Neural progenitor cell (in vitro differentiated cells): ENCODE measurements around the gene PLAGL1. TPM values are rescaled to one million over a fixed set of nuclear protein-coding genes. Genes with fewer than 3 reads are reported as not detected.

Experiments
- DNase-seq: peaks from one replicate; pipeline ENCODE4 v3.0.0-alpha.2; 2016; ENCODE audit warnings: low spot score
- H2AFZ ChIP-seq: fragments of 200-600 bp; sonication (generic); replicated peaks from 2 replicates; pipeline ENCODE4 v1.6.1; 2016; ENCODE audit warnings: antibody characterized with exemption
- H3F3A ChIP-seq: fragments of 200-600 bp; sonication (generic); 2 replicates; pipeline ENCODE4 v1.6.1; 2016; ENCODE audit warnings: antibody characterized with exemption, low read depth
- H3K27ac ChIP-seq: fragments of 200-600 bp; sonication (generic); 2 replicates; pipeline ENCODE4 v1.5.1; 2016; ENCODE audit warnings: mild to moderate bottlenecking
- H3K27me3 ChIP-seq: fragments of 200-600 bp; sonication (generic); 2 replicates; pipeline ENCODE4 v1.6.1; 2016; ENCODE audit warnings: mild to moderate bottlenecking, moderate library complexity
- H3K36me3 ChIP-seq: fragments of 200-600 bp; sonication (generic); 2 replicates; pipeline ENCODE4 v1.5.1; 2016
- H3K4me1 ChIP-seq: fragments of 200-600 bp; sonication (generic); 2 replicates; pipeline ENCODE4 v1.6.1; 2016; ENCODE audit warnings: mixed run types
- H3K4me2 ChIP-seq: fragments of 200-600 bp; sonication (generic); 2 replicates; pipeline ENCODE4 v1.6.1; 2016
- H3K4me3 ChIP-seq: fragments of 200-600 bp; sonication (generic); 2 replicates; pipeline ENCODE4 v1.5.1; 2016
- H3K79me2 ChIP-seq: fragments of 200-600 bp; sonication (generic); 2 replicates; pipeline ENCODE4 v1.6.1; 2016; ENCODE audit warnings: low read depth
- H3K9ac ChIP-seq: fragments of 200-600 bp; sonication (generic); 2 replicates; pipeline ENCODE4 v1.6.1; 2016
- H3K9me3 ChIP-seq: fragments of 200-600 bp; sonication (generic); 2 replicates; pipeline ENCODE4 v1.5.1; 2016; ENCODE audit warnings: low read depth
- H4K20me1 ChIP-seq: fragments of 200-600 bp; sonication (generic); 2 replicates; pipeline ENCODE4 v1.6.1; 2016; ENCODE audit warnings: low read depth
- H3K27ac Mint-ChIP-seq: 3 replicates; pipeline ENCODE4 v1.8.0; 2021; ENCODE audit warnings: mixed read lengths
- H3K27me3 Mint-ChIP-seq: 2 replicates; pipeline ENCODE4 v1.8.0; 2022; ENCODE audit warnings: low read depth, mild to moderate bottlenecking, inconsistent platforms, moderate library complexity, mixed read lengths; ENCODE audit not compliant: insufficient read depth
- H3K36me3 Mint-ChIP-seq: 3 replicates; pipeline ENCODE4 v1.8.0; 2021; ENCODE audit warnings: mixed read lengths
- H3K4me1 Mint-ChIP-seq: 3 replicates; pipeline ENCODE4 v1.8.0; 2021; ENCODE audit warnings: mixed read lengths
- H3K4me3 Mint-ChIP-seq: 3 replicates; pipeline ENCODE4 v1.8.0; 2021; ENCODE audit warnings: mild to moderate bottlenecking, moderate library complexity, mixed read lengths
- H3K9me3 Mint-ChIP-seq: 3 replicates; pipeline ENCODE4 v1.8.0; 2020; ENCODE audit warnings: mixed read lengths
- EZH2 ChIP-seq: fragments of 200-600 bp; sonication (generic); IDR thresholded peaks from 2 replicates; pipeline ENCODE4 v1.6.1; 2017; ENCODE audit warnings: antibody characterized with exemption, mild to moderate bottlenecking, moderate library complexity
- EZH2phosphoT487 ChIP-seq: fragments of 200-600 bp; sonication (generic); IDR thresholded peaks from 2 replicates; pipeline ENCODE4 v1.6.1; 2017; ENCODE audit warnings: antibody characterized with exemption
- total RNA-seq: library from RNA; depleted of rRNA; stranded (reverse); fragments of >200 nt; gene quantifications from 2 replicates; pipeline ENCODE4 v1.2.3, GENCODE V29; 2015; ENCODE audit warnings: low replicate concordance
- TF ChIP-seq, protein P1 (sequence below): fragments of 200-600 bp; sonication (generic); IDR thresholded peaks from 2 replicates; pipeline ENCODE4 v1.5.1; 2017; ENCODE audit warnings: antibody characterized with exemption, mild to moderate bottlenecking

Gene PLAGL1
- total RNA-seq, 1 donor from 2014 or later: 5.6 TPM

DNA sequence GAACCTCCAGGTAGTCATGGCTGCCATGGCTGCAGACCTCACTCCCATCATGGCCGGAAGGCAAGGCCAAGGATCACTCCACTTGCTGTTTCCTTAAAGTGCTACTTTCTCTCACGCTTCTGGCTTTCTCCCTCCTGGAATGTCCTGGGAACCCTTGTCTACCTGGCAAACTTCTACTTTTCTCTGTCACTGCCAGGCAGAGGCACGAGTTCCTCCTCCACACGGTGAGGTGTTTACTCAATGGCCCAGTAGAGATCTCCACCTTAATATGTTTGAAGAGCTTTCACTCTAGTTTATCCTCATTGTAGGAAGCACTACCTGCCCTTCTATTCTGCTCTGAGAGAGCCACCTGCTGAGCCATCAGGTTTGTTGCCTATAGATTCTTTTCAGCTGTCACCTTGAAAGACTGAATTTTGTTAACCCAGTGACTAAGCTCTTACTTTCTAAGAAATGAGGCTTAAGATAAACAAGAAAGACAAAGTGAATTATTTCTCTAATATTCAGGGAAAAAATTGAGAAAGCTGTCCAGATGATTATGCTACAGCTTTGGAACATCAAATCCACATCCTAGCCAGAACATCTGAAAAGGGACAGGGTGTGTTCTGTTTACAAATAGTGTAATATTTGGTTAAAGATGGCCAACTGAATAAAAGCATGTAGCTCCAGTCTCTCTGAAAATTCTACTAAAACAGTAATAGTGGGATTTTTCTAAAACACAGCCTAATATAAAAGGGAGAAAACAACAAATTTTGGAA is 54.9 kb downstream of the PLAGL1 start:
- H3K4me1 Mint-ChIP-seq: peaks cover 2% of the 10 kb centered on the region
- no peak overlapping the region for H3K4me3 ChIP-seq
- H3K9me3 ChIP-seq: no peaks in the 10 kb centered on the region
- TF ChIP-seq EZH2phosphoT487: no peak
- TF ChIP-seq EZH2: no peak
- TF ChIP-seq, protein P1, sequence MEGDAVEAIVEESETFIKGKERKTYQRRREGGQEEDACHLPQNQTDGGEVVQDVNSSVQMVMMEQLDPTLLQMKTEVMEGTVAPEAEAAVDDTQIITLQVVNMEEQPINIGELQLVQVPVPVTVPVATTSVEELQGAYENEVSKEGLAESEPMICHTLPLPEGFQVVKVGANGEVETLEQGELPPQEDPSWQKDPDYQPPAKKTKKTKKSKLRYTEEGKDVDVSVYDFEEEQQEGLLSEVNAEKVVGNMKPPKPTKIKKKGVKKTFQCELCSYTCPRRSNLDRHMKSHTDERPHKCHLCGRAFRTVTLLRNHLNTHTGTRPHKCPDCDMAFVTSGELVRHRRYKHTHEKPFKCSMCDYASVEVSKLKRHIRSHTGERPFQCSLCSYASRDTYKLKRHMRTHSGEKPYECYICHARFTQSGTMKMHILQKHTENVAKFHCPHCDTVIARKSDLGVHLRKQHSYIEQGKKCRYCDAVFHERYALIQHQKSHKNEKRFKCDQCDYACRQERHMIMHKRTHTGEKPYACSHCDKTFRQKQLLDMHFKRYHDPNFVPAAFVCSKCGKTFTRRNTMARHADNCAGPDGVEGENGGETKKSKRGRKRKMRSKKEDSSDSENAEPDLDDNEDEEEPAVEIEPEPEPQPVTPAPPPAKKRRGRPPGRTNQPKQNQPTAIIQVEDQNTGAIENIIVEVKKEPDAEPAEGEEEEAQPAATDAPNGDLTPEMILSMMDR: no peak
- H3K4me3 Mint-ChIP-seq: no peak overlapping the region
- H3K9me3 Mint-ChIP-seq: no peaks in the 10 kb centered on the region
- H3K27me3 ChIP-seq: peaks cover 13% of the 10 kb centered on the region
- no peak for DNase-seq
- H3K9ac ChIP-seq: no peak overlapping the region
- H3K27ac ChIP-seq: no peak overlapping the region
- peaks cover 10% of the 10 kb centered on the region for H3F3A ChIP-seq
- peaks cover 33% of the 10 kb centered on the region for H3K4me1 ChIP-seq
- H3K79me2 ChIP-seq: no peaks in the 10 kb centered on the region
- H2AFZ ChIP-seq: no peak overlapping the region
- H3K27me3 Mint-ChIP-seq: peaks cover 2% of the 10 kb centered on the region
- no peak overlapping the region for H3K4me2 ChIP-seq
- H4K20me1 ChIP-seq: no peaks in the 10 kb centered on the region
- H3K27ac Mint-ChIP-seq: no peak overlapping the region
- H3K36me3 ChIP-seq: no peaks in the 10 kb centered on the region
- peaks cover 31% of the 10 kb centered on the region for H3K36me3 Mint-ChIP-seq

DNA sequence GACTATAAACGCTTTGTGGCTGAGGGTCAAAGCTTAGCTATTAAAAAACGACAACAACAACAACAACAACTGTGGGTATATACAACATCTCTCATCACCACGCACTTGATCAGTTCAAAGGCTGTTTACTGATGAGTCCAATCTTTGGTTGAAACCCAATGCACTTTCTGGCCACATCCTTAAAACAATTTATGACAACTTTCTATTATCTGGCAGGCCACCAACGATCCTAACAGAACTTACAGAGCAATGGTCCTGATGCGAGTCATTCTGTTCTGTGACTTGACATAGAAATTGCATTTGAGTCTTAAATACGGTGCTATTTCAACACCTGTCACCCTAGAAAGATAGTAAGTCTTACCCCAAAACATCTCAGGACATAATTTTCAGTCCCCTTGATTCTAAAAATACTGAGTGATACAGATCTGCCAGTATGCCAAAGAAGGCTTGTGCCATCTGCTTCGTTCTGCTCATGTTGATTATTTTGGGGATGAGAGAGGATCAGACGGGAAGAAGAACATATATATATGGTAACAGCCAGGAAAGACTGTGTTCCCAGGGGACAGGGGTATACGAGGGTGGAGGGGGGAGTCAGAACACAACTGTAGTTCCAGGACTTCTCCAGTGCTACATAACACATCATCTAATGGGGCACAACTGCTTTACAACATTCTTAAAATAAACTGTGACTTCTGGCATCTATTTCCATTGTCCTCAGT is 55.8 kb downstream of the PLAGL1 start:
- TF ChIP-seq EZH2 (no peak), EZH2phosphoT487 (no peak)
- TF ChIP-seq, protein P1: no peak
- H3K9ac ChIP-seq: no peak overlapping the region
- no peak for DNase-seq
- Mint-ChIP-seq H3K4me3 (no peak overlapping the region), H3K4me1 (peaks cover 2% of the 10 kb centered on the region), H3K9me3 (no peaks in the 10 kb centered on the region), H3K27me3 (peaks cover 2% of the 10 kb centered on the region), H3K27ac (no peak overlapping the region), H3K36me3 (peaks cover 37% of the 10 kb centered on the region)
- H2AFZ ChIP-seq: no peak overlapping the region
- peaks cover 13% of the 10 kb centered on the region for H3K27me3 ChIP-seq
- no peaks in the 10 kb centered on the region for H3K79me2 ChIP-seq
- H3K27ac ChIP-seq: no peak overlapping the region
- no peaks in the 10 kb centered on the region for H3K9me3 ChIP-seq
- H3K4me1 ChIP-seq: peaks cover 24% of the 10 kb centered on the region
- no peak overlapping the region for H3K4me3 ChIP-seq
- no peaks in the 10 kb centered on the region for H4K20me1 ChIP-seq
- no peak overlapping the region for H3K4me2 ChIP-seq
- peaks cover under 1% of the 10 kb centered on the region for H3F3A ChIP-seq
- H3K36me3 ChIP-seq: no peaks in the 10 kb centered on the region

DNA sequence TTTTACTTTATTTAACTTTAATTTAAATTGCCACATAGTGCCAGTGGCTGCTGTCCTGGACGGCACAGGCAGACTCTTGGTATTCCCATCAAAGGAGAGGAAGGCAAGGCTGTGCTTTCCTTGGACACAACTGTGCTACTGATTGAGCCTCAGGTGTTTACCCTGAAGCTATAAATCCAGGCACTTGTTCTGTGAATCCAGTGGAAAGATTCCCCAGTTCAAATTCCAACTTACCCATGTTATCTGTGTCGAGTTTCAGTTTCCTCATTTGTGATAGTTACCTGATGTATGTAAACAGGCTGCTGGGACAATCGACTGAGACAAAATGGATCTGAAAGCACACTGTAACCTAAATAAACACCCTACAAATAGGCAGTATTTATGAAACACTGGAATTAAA is 57.2 kb downstream of the PLAGL1 start:
- H2AFZ ChIP-seq: no peak overlapping the region
- H3K9me3 ChIP-seq: no peaks in the 10 kb centered on the region
- peaks cover 13% of the 10 kb centered on the region for H3K27me3 ChIP-seq
- TF ChIP-seq, protein P1: no peak
- no peak for TF ChIP-seq EZH2phosphoT487
- TF ChIP-seq EZH2: no peak
- H4K20me1 ChIP-seq: no peaks in the 10 kb centered on the region
- Mint-ChIP-seq H3K4me1 (peaks cover 2% of the 10 kb centered on the region), H3K27ac (no peak overlapping the region), H3K9me3 (peaks cover 3% of the 10 kb centered on the region), H3K27me3 (peaks cover 5% of the 10 kb centered on the region), H3K4me3 (no peak overlapping the region), H3K36me3 (peaks cover 47% of the 10 kb centered on the region)
- no peak for DNase-seq
- peaks cover 15% of the 10 kb centered on the region for H3K4me1 ChIP-seq
- H3F3A ChIP-seq: no peaks in the 10 kb centered on the region
- no peak overlapping the region for H3K9ac ChIP-seq
- H3K4me3 ChIP-seq: no peak overlapping the region
- H3K36me3 ChIP-seq: no peaks in the 10 kb centered on the region
- no peak overlapping the region for H3K4me2 ChIP-seq
- no peak overlapping the region for H3K27ac ChIP-seq
- H3K79me2 ChIP-seq: no peaks in the 10 kb centered on the region
